Parathyroid adenoma (tissue), 2 donors: Measurements from ENCODE around the gene TMEM39B.

ENCODE experiments used
- H2AFZ ChIP-seq: fragments of 300-600 bp; sonication (generic); one replicate; pipeline ENCODE4 v1.7.0; 2017; ENCODE audit warnings: antibody characterized with exemption, mild to moderate bottlenecking
- H3K27ac ChIP-seq: fragments of 300-600 bp; sonication (generic); one replicate; pipeline ENCODE4 v1.7.0; 2017
- H3K27me3 ChIP-seq: fragments of 300-600 bp; sonication (generic); one replicate; pipeline ENCODE4 v1.7.0; 2017; ENCODE audit warnings: low read length; ENCODE audit not compliant: control insufficient read depth, insufficient read depth
- H3K36me3 ChIP-seq: fragments of 300-600 bp; sonication (generic); one replicate; pipeline ENCODE4 v1.7.0; 2017; ENCODE audit warnings: low read length; ENCODE audit not compliant: control insufficient read depth, insufficient read depth
- H3K4me1 ChIP-seq: fragments of 300-600 bp; sonication (generic); one replicate; pipeline ENCODE4 v1.7.0; 2017; ENCODE audit warnings: control low read depth
- H3K4me2 ChIP-seq: fragments of 300-600 bp; sonication (generic); one replicate; pipeline ENCODE4 v1.7.0; 2017; ENCODE audit warnings: low read length
- H3K4me3 ChIP-seq: fragments of 300-600 bp; sonication (generic); one replicate; pipeline ENCODE4 v1.7.0; 2017; ENCODE audit warnings: low read depth, low read length
- H3K79me2 ChIP-seq: fragments of 300-600 bp; sonication (generic); one replicate; pipeline ENCODE4 v1.7.0; 2017; ENCODE audit warnings: control low read depth
- H3K9ac ChIP-seq: fragments of 300-600 bp; sonication (generic); one replicate; pipeline ENCODE4 v1.7.0; 2017; ENCODE audit warnings: mild to moderate bottlenecking
- H3K9me3 ChIP-seq: fragments of 300-600 bp; sonication (generic); one replicate; pipeline ENCODE4 v1.7.0; 2017; ENCODE audit warnings: low read length; ENCODE audit not compliant: control insufficient read depth
- CTCF ChIP-seq: fragments of 300-600 bp; sonication (generic); IDR thresholded peaks from one replicate; pipeline ENCODE4 v1.7.0; 2017; ENCODE audit warnings: antibody characterized with exemption, mild to moderate bottlenecking
- donor health status: primary hyperparathyroidism.

TMEM39B gene

GRCh38 chr1:32051706-32052105 is 21.0 kb upstream of the TMEM39B start:
- H2AFZ ChIP-seq, result no peak overlapping the region
- no peak overlapping the region for H3K27ac ChIP-seq
- H3K27me3 ChIP-seq, result no peaks in the 10 kb centered on the region
- no peaks in the 10 kb centered on the region for H3K36me3 ChIP-seq
- no peak overlapping the region for H3K4me2 ChIP-seq
- H3K9ac ChIP-seq, result no peak overlapping the region
- TF ChIP-seq CTCF, result no peak
- no peak overlapping the region for H3K4me3 ChIP-seq
- H3K9me3 ChIP-seq, result no peaks in the 10 kb centered on the region
- no peaks in the 10 kb centered on the region for H3K79me2 ChIP-seq
- H3K4me1 ChIP-seq, result no peaks in the 10 kb centered on the region

GRCh38 chr1:32052887-32053286 is 19.9 kb upstream of the TMEM39B start:
- no peak overlapping the region for H3K27ac ChIP-seq
- no peak overlapping the region for H3K4me3 ChIP-seq
- H3K4me1 ChIP-seq, result no peaks in the 10 kb centered on the region
- H3K4me2 ChIP-seq, result no peak overlapping the region
- no peaks in the 10 kb centered on the region for H3K9me3 ChIP-seq
- no peaks in the 10 kb centered on the region for H3K27me3 ChIP-seq
- no peak for TF ChIP-seq CTCF
- H3K79me2 ChIP-seq, result no peaks in the 10 kb centered on the region
- H2AFZ ChIP-seq, result no peak overlapping the region
- H3K9ac ChIP-seq, result no peak overlapping the region
- H3K36me3 ChIP-seq, result no peaks in the 10 kb centered on the region

GRCh38 chr1:32055416-32055815 is 17.3 kb upstream of the TMEM39B start:
- no peak overlapping the region for H3K27ac ChIP-seq
- H3K4me1 ChIP-seq, result no peaks in the 10 kb centered on the region
- H3K4me3 ChIP-seq, result no peak overlapping the region
- H3K27me3 ChIP-seq, result no peaks in the 10 kb centered on the region
- no peak overlapping the region for H3K4me2 ChIP-seq
- no peaks in the 10 kb centered on the region for H3K79me2 ChIP-seq
- no peak overlapping the region for H2AFZ ChIP-seq
- H3K9me3 ChIP-seq, result no peaks in the 10 kb centered on the region
- no peak for TF ChIP-seq CTCF
- no peak overlapping the region for H3K9ac ChIP-seq
- H3K36me3 ChIP-seq, result no peaks in the 10 kb centered on the region

- no peak overlapping the region for H3K9ac ChIP-seq
- no peak overlapping the region for H3K27ac ChIP-seq
- H2AFZ ChIP-seq, result no peak overlapping the region
- no peaks in the 10 kb centered on the region for H3K79me2 ChIP-seq
- no peak overlapping the region for H3K4me2 ChIP-seq
- no peaks in the 10 kb centered on the region for H3K4me1 ChIP-seq
- TF ChIP-seq CTCF, result no peak
- H3K9me3 ChIP-seq, result no peaks in the 10 kb centered on the region
- H3K27me3 ChIP-seq, result no peaks in the 10 kb centered on the region
- H3K36me3 ChIP-seq, result no peaks in the 10 kb centered on the region
- H3K4me3 ChIP-seq, result no peak overlapping the region
Observed at GRCh38 chr1:32056598-32056997, 16.1 kb upstream of the TMEM39B start.

GRCh38 chr1:32060914-32061313 is 11.8 kb upstream of the TMEM39B start:
- H3K36me3 ChIP-seq, result no peaks in the 10 kb centered on the region
- H3K4me3 ChIP-seq, result no peak overlapping the region
- peaks cover 4% of the 10 kb centered on the region for H3K4me1 ChIP-seq
- no peaks in the 10 kb centered on the region for H3K79me2 ChIP-seq
- no peaks in the 10 kb centered on the region for H3K9me3 ChIP-seq
- no peak overlapping the region for H2AFZ ChIP-seq
- no peak for TF ChIP-seq CTCF
- H3K9ac ChIP-seq, result no peak overlapping the region
- H3K27ac ChIP-seq, result no peak overlapping the region
- H3K27me3 ChIP-seq, result no peaks in the 10 kb centered on the region
- no peak overlapping the region for H3K4me2 ChIP-seq
